Right lobe of liver (tissue), 4 donors: ENCODE measurements around the gene TOR1AIP2.

ENCODE experiments used
- POLR2A ChIP-seq: fragments of 450-650 bp; IDR thresholded peaks from one replicate; pipeline ENCODE4 v1.6.1; 2017; ENCODE audit warnings: antibody characterized with exemption, mild to moderate bottlenecking
- TF ChIP-seq, protein P1 (sequence below), 4 donors: fragments of 200-600 bp in 3 of 4; fragments of 450-650 bp in 1 of 4; IDR thresholded peaks; one replicate each; pipeline versions ENCODE4 v1.5.1 to v1.8.0; 2016 to 2022; ENCODE audit warnings: antibody characterized with exemption in 4 of 4, mild to moderate bottlenecking in 2 of 4
- donor health status: DM: no; HTN: no; CAD: no.
- donor health status: DM: no; HTN: no; CAD: no.
- donor health status: DM: no; HTN: yes; CAD: no.

DNA sequence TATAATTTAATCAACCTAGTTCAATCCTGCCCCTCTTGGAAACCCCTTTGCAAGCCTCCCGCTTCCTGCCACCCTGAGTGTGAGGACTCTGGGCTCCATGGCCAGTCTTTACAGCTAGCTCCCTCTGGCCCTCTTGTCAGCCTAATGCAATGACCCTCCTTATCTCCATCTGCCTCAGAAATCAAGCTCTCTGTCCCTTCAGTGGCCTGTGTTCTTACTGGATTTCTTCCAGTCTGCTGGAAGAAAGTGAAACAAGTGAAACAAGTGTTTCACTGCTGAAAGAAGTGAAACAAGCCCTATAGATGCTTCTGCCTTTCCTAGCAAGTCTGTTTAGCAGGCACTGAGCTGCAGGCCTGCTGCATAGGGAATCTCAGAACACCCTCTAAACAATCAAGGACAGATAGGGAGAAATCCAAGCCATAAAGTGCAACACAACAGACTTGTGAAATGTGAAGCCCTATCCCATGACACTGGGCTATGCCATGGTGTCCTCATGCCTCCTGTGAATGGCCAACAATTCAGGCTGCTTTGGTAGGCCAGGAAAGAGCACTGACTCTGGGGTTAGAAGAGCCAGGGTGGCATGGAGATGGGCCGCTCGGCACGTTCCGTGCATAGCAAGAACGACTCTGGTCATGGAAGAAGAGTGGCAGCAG, 78.6 kb downstream of the TOR1AIP2 start:
- TF ChIP-seq, protein P1, sequence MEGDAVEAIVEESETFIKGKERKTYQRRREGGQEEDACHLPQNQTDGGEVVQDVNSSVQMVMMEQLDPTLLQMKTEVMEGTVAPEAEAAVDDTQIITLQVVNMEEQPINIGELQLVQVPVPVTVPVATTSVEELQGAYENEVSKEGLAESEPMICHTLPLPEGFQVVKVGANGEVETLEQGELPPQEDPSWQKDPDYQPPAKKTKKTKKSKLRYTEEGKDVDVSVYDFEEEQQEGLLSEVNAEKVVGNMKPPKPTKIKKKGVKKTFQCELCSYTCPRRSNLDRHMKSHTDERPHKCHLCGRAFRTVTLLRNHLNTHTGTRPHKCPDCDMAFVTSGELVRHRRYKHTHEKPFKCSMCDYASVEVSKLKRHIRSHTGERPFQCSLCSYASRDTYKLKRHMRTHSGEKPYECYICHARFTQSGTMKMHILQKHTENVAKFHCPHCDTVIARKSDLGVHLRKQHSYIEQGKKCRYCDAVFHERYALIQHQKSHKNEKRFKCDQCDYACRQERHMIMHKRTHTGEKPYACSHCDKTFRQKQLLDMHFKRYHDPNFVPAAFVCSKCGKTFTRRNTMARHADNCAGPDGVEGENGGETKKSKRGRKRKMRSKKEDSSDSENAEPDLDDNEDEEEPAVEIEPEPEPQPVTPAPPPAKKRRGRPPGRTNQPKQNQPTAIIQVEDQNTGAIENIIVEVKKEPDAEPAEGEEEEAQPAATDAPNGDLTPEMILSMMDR (IDR thresholded peaks at IDR 0.05) = no peak
- no peak for TF ChIP-seq POLR2A
